PC-9 (cell line): ENCODE measurements around the gene TP53AIP1.

ENCODE experiments used
- CTCF ChIP-seq: fragments of 200-600 bp; sonication (generic); conservative IDR thresholded peaks from 2 replicates; pipeline ENCODE4 v1.6.1; 2017; ENCODE audit warnings: mixed run types, antibody characterized with exemption, mild to moderate bottlenecking, moderate library complexity
- EZH2 ChIP-seq: fragments of 200-600 bp; sonication (generic); IDR thresholded peaks from 2 replicates; pipeline ENCODE4 v1.8.0; 2017; ENCODE audit warnings: antibody characterized with exemption, low read depth

DNA sequence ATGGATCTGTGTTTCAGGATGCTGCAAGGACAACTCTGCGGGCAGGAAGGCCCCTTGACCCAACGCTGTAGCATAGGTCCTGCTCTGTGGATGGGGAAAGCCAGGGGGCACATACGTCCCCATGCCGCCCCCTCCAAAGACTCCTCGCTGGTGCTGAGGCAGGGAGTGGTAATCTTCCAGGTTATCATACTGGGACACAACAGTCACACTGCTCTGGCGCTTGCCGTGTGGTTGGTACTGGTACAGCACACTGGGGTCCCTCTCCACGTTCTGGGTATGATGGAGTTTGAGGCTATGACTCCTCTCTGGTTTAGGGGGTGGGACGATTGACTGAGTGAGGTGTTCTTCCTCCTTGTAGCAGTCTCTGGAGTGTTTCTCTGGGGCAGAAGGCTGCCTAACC lies 26.2 kb upstream of the TP53AIP1 start:
- TF ChIP-seq EZH2 (no peak), CTCF (no peak)
